Astrocyte of the cerebellum (primary cell): Measurements from ENCODE around the gene ZNF358.
A peak's percentile ranks its signal among the peaks of the same experiment; 100 is the strongest.

ENCODE experiments used
- DNase-seq: peaks from one replicate; pipeline ENCODE4 v3.0.0-alpha.2; 2011; ENCODE audit warnings: low read depth
- H3K4me3 ChIP-seq: 2 replicates; pipeline ENCODE4 v1.5.1; 2011; ENCODE audit warnings: mild to moderate bottlenecking, low read depth, low read length, moderate library complexity
- CTCF ChIP-seq: IDR thresholded peaks from 2 replicates; pipeline ENCODE4 v1.5.1; 2012; ENCODE audit warnings: low read length, low read depth, moderate library complexity, mild to moderate bottlenecking; ENCODE audit errors: missing control alignments
- in situ Hi-C: cut with HindIII; loops from 2 replicates; pipeline ENCODE4 v1.10.0; 2017; ENCODE audit warnings: low sequenced_read_pairs

ZNF358 gene

DNA sequence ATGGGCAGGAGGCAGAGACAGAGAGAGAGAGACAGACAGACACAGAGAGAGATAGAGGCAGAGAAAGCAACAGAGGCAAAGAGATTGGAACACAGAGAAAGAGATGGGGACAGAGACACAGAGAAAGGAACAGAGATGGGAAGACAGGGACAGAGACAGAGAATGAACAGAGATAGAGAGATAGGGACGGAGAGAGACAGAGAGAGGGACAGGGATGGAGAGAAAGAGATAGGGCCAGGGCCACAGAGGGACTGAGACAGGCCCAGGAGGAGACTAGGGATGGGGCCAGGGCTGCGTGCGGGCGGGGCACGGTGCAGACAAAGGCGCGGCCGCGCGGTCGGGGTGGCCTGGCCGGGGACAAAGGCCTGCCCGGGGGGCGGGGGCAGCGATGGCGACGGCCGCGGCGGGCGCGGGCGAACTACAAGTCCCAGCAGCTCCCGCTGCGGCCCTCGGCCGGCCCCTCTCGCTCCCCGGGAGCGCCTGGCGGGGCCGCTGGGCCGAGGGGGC lies at the start of gene ZNF358:
Gene ZNF358, plus strand, starts transcription at position 459 of the 507 bp plus-strand sequence. CDS start 3,140 bp downstream, outside the sequence.
- no peak for DNase-seq
- TF ChIP-seq CTCF, result no peak
- peak within 1 kb of the TSS; percentile 89 for H3K4me3 ChIP-seq
- in situ Hi-C loops, result no loop called here

- in situ Hi-C loops, result no loop called here
- TF ChIP-seq CTCF, result no peak
- DNase-seq, result no peak
- no peak overlapping the region for H3K4me3 ChIP-seq
These were observed 48.6 kb upstream of the ZNF358 start for GRCh38 chr19:7467009-7467989.

- no peak for TF ChIP-seq CTCF
- H3K4me3 ChIP-seq, result no peak overlapping the region
- no peak for DNase-seq
- in situ Hi-C loops, result no loop called here
These were observed 47.1 kb upstream of the ZNF358 start for GRCh38 chr19:7468840-7469239.

DNA sequence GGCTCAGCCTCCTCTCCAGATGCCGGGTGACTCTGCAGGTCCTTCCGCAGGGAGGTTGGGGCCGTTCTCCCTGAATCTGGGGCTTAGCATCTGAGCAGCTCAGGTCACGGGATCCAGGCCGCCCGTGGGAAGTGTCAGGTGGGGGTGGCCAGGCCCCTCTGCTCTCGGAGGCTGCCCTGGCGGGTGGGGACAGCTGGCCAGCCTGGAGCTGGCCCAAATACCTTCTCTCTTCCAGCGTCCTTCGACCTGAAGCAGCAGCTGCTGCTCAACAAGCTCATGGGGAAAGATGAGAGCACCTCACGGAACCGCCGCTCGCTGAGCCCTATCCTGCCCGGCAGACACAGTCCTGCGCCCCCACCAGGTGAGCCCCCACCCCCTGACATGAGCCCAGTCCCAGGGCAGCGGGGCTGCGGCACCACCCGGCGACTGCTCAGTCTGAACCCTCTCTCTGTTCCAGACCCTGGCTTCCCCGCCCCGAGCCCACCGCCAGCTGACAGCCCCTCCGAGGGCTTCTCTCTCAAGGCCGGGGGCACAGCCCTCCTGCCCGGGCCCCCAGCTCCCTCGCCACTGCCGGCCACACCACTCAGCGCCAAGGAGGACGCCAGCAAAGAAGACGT lies 46.1 kb upstream of the ZNF358 start:
- no peak for TF ChIP-seq CTCF
- no peak for DNase-seq
- in situ Hi-C loops, result no loop called here
- no peak overlapping the region for H3K4me3 ChIP-seq

DNA sequence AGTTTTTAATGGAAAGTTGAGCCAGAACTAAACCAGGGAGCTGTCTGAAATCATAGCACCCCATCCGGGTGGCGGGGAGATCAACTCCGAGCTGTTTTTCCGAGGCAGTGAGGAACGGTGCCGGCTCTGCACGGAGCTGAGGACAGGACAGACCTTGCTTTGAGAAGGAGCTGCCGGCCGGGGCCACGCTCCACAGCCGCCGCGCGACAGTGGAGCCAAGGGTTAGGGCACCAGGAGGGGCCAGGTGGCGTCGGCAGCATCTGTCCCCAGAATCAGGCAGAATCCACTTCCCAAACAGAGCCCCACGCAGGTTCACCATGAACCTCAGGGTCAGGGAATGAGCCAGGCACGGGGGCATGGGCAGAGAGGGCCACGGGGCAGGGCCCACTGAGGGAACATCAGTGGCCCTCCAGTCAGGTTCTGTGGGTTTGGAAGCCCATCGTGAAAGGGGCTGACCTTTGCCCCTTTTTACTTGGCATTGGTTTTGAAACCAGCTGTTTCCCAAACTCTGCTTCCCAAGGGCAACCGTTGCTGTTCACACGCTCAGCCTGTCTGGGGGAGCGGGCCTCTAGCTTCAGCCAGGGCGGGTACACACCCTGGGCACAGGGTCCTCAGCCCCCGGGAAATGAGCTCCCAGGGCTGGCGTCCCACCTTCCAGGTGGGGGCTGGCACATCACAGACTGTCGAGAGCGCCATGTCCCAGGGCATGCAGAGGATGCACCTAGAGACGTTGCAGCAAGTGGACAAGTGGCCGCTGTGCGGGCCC lies 45.2 kb upstream of the ZNF358 start:
- H3K4me3 ChIP-seq, result no peak overlapping the region
- no peak for DNase-seq
- TF ChIP-seq CTCF, result no peak
- in situ Hi-C loops, result no loop called here
